HepG2 (cell line): ENCODE measurements around the gene PAIP2. TPM values are rescaled to one million over a fixed set of nuclear protein-coding genes. Genes with fewer than 3 reads are reported as not detected.

ENCODE experiments used
- CBX2 ChIP-seq, 2 experiments: fragments of 200-600 bp in 1 of 2; sonication (generic); formaldehyde crosslinking in 1 of 2; IDR thresholded peaks; 2 replicates each; pipeline versions ENCODE4 v1.7.0 to v1.8.1; 2018 to 2022; ENCODE audit warnings: low read depth in 2 of 2, low read length in 1 of 2, mild to moderate bottlenecking in 1 of 2, missing genetic modification reagents in 1 of 2
- HHEX ChIP-seq: IDR thresholded peaks from 2 replicates; pipeline ENCODE4 v1.6.1; 2016; ENCODE audit warnings: control low read depth
- HMGXB4 ChIP-seq, 2 experiments: sonication (generic) in 1 of 2; formaldehyde crosslinking in 1 of 2; IDR thresholded peaks; 2 replicates each; pipeline versions ENCODE4 v1.4.0 to v1.6.1; 2018 to 2020; ENCODE audit warnings: missing genetic modification reagents in 2 of 2, borderline replicate concordance in 1 of 2, low read depth in 1 of 2, mild to moderate bottlenecking in 1 of 2, missing biosample characterization in 1 of 2
- MAFK ChIP-seq, 2 experiments: IDR thresholded peaks in 1 of 2; conservative IDR thresholded peaks in 1 of 2; 2 replicates each; pipeline ENCODE4 v1.6.1; 2011; ENCODE audit warnings: improper control_type of control experiment in 2 of 2, low read length in 2 of 2
- MEIS2 ChIP-seq: sonication (generic); formaldehyde crosslinking; IDR thresholded peaks from 2 replicates; pipeline ENCODE4 v1.9.0; 2021; ENCODE audit warnings: mild to moderate bottlenecking, missing genetic modification reagents
- POLR2AphosphoS2 ChIP-seq: IDR thresholded peaks from 2 replicates; pipeline ENCODE4 v1.6.1; 2011; ENCODE audit warnings: low read depth, low read length, improper control_type of control experiment
- TOPORS ChIP-seq: sonication (generic); formaldehyde crosslinking; IDR thresholded peaks from 2 replicates; pipeline ENCODE4 v1.8.0; 2023; ENCODE audit warnings: mild to moderate bottlenecking, missing genetic modification reagents
- ZNF121 ChIP-seq: sonication (generic); formaldehyde crosslinking; IDR thresholded peaks from 2 replicates; pipeline ENCODE4 v1.5.0; 2020; ENCODE audit warnings: mild to moderate bottlenecking, missing genetic modification reagents
- ZNF17 ChIP-seq: sonication (generic); formaldehyde crosslinking; IDR thresholded peaks from 2 replicates; pipeline ENCODE4 v1.5.0; 2020; ENCODE audit warnings: mild to moderate bottlenecking, missing genetic modification reagents
- ZNF24 ChIP-seq: fragments of 450-650 bp; IDR thresholded peaks from 2 replicates; pipeline ENCODE4 v1.6.1; 2017; ENCODE audit warnings: antibody characterized with exemption, mild to moderate bottlenecking
- ZNF703 ChIP-seq: sonication (generic); formaldehyde crosslinking; IDR thresholded peaks from 2 replicates; pipeline ENCODE4 v1.5.1; 2020; ENCODE audit warnings: missing genetic modification reagents, mild to moderate bottlenecking, moderate library complexity, borderline replicate concordance
- ZSCAN21 ChIP-seq: sonication (generic); formaldehyde crosslinking; IDR thresholded peaks from 2 replicates; pipeline ENCODE4 v1.8.0; 2022; ENCODE audit warnings: mild to moderate bottlenecking, missing genetic modification reagents, moderate library complexity, borderline replicate concordance
- polyA plus RNA-seq, 8 experiments: library from polyadenylated mRNA; depleted of rRNA in 3 of 8; stranded (reverse) in 7 of 8; unstranded in 1 of 8; fragments of >200 nt; fragmentation: Illumina TruSeq in 4 of 8; extraction: Trizol in 4 of 8; gene quantifications; 2 replicates each; pipeline versions ENCODE4 v1.2.1 to v1.2.3, GENCODE V29; 2011 to 2016; ENCODE audit warnings: low read depth in 4 of 8, missing spikeins in 1 of 8, mixed read lengths in 1 of 8; ENCODE audit not compliant: insufficient read depth in 1 of 8
- total RNA-seq, 5 experiments: library from RNA; depleted of rRNA; stranded (reverse); fragments of >200 nt; fragmentation: Illumina TruSeq; extraction: Trizol; gene quantifications; 2 replicates each; pipeline ENCODE4 v1.2.3, GENCODE V29; 2016; ENCODE audit warnings: low read depth in 1 of 5
- TF ChIP-seq, protein P1 (sequence below): sonication (generic); formaldehyde crosslinking; IDR thresholded peaks from 2 replicates; pipeline ENCODE4 v1.8.1; 2023; ENCODE audit warnings: mild to moderate bottlenecking, missing genetic modification reagents
- TF ChIP-seq, protein P2 (sequence below): sonication (generic); formaldehyde crosslinking; IDR thresholded peaks from 2 replicates; pipeline ENCODE4 v1.4.0; 2020; ENCODE audit warnings: missing genetic modification reagents, borderline replicate concordance
- TF ChIP-seq, protein P3 (sequence below): sonication (generic); formaldehyde crosslinking; IDR thresholded peaks from 2 replicates; pipeline ENCODE4 v1.4.0; 2020; ENCODE audit warnings: missing genetic modification reagents
- TF ChIP-seq, protein P4 (sequence below): sonication (generic); formaldehyde crosslinking; IDR thresholded peaks from 2 replicates; pipeline ENCODE4 v1.4.0; 2020; ENCODE audit warnings: missing genetic modification reagents

Gene PAIP2
- total and polyA plus RNA-seq, 2 of the 13 experiments (the other 11 are each of a cell fraction or from before 2014, with no cell fraction given) = 61.5 to 76.3 TPM

DNA sequence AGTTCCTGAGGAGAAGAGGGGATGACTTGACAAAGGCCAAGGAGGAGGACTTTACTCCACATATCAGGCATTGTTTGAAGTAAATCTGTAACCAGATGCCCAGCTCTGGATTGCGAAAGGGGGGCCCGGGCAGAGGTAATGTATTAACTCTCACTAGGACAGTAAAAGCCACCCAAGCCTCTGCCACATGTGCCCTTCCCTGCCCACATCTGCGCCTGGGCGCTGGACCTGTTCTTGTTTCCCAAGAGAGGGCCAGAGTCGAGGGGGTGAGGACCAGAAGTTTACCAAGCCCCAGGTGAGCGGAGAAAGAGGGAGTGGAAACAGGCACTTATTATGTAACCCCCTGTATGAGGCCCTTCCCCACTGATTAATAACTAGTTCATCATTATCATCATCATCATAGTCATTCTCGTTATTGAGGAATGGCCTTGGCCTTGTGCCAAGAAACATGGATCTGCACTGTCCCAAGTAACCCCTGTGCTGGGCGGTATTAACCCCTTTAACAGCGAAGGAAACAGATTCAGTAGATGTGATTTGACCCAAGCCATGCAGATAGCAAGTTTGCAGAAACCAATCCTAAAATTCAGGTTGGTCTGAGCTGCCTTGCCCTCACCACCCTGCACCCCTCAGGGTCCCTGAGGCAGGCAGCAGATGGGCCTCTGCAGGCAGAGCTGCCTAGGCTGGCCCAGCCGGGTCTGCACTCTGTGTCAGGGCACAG lies 41.8 kb downstream of the PAIP2 start, which contains the start of gene SLC23A1 (continued):
- TF ChIP-seq, protein P1, sequence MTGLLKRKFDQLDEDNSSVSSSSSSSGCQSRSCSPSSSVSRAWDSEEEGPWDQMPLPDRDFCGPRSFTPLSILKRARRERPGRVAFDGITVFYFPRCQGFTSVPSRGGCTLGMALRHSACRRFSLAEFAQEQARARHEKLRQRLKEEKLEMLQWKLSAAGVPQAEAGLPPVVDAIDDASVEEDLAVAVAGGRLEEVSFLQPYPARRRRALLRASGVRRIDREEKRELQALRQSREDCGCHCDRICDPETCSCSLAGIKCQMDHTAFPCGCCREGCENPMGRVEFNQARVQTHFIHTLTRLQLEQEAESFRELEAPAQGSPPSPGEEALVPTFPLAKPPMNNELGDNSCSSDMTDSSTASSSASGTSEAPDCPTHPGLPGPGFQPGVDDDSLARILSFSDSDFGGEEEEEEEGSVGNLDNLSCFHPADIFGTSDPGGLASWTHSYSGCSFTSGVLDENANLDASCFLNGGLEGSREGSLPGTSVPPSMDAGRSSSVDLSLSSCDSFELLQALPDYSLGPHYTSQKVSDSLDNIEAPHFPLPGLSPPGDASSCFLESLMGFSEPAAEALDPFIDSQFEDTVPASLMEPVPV (CRISPR knock-in tag) = no peak
- TF ChIP-seq ZSCAN21 = no peak
- TF ChIP-seq, protein P2, sequence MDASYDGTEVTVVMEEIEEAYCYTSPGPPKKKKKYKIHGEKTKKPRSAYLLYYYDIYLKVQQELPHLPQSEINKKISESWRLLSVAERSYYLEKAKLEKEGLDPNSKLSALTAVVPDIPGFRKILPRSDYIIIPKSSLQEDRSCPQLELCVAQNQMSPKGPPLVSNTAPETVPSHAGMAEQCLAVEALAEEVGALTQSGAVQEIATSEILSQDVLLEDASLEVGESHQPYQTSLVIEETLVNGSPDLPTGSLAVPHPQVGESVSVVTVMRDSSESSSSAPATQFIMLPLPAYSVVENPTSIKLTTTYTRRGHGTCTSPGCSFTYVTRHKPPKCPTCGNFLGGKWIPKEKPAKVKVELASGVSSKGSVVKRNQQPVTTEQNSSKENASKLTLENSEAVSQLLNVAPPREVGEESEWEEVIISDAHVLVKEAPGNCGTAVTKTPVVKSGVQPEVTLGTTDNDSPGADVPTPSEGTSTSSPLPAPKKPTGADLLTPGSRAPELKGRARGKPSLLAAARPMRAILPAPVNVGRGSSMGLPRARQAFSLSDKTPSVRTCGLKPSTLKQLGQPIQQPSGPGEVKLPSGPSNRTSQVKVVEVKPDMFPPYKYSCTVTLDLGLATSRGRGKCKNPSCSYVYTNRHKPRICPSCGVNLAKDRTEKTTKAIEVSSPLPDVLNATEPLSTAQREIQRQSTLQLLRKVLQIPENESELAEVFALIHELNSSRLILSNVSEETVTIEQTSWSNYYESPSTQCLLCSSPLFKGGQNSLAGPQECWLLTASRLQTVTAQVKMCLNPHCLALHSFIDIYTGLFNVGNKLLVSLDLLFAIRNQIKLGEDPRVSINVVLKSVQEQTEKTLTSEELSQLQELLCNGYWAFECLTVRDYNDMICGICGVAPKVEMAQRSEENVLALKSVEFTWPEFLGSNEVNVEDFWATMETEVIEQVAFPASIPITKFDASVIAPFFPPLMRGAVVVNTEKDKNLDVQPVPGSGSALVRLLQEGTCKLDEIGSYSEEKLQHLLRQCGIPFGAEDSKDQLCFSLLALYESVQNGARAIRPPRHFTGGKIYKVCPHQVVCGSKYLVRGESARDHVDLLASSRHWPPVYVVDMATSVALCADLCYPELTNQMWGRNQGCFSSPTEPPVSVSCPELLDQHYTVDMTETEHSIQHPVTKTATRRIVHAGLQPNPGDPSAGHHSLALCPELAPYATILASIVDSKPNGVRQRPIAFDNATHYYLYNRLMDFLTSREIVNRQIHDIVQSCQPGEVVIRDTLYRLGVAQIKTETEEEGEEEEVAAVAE (CRISPR knock-in tag) = no peak
- no peak for TF ChIP-seq TOPORS (CRISPR knock-in tag)
- no peak for TF ChIP-seq ZNF121 (CRISPR knock-in tag)
- TF ChIP-seq MAFK (conservative IDR thresholded peaks at IDR 0.05 in 1 of 2, IDR thresholded peaks at IDR 0.05 in 1 of 2; ENCODE audit: low read length in 2 of 2) = no peak
- TF ChIP-seq ZNF703 = no peak
- TF ChIP-seq, protein P3, sequence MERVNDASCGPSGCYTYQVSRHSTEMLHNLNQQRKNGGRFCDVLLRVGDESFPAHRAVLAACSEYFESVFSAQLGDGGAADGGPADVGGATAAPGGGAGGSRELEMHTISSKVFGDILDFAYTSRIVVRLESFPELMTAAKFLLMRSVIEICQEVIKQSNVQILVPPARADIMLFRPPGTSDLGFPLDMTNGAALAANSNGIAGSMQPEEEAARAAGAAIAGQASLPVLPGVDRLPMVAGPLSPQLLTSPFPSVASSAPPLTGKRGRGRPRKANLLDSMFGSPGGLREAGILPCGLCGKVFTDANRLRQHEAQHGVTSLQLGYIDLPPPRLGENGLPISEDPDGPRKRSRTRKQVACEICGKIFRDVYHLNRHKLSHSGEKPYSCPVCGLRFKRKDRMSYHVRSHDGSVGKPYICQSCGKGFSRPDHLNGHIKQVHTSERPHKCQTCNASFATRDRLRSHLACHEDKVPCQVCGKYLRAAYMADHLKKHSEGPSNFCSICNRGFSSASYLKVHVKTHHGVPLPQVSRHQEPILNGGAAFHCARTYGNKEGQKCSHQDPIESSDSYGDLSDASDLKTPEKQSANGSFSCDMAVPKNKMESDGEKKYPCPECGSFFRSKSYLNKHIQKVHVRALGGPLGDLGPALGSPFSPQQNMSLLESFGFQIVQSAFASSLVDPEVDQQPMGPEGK (CRISPR knock-in tag) = 0 out of 2 replicates have a peak, but pooled peaks have one; percentile 5
- no peak for TF ChIP-seq ZNF17 (CRISPR knock-in tag)
- no peak for TF ChIP-seq POLR2AphosphoS2
- TF ChIP-seq CBX2 (IDR thresholded peaks at IDR 0.05; ENCODE audit: low read depth, low read length) = no peak
- TF ChIP-seq CBX2 (CRISPR knock-in tag; IDR thresholded peaks at IDR 0.05; ENCODE audit: low read depth) = no peak
- no peak for TF ChIP-seq HHEX (CRISPR knock-in tag)
- no peak for TF ChIP-seq ZNF24
- TF ChIP-seq, protein P4, sequence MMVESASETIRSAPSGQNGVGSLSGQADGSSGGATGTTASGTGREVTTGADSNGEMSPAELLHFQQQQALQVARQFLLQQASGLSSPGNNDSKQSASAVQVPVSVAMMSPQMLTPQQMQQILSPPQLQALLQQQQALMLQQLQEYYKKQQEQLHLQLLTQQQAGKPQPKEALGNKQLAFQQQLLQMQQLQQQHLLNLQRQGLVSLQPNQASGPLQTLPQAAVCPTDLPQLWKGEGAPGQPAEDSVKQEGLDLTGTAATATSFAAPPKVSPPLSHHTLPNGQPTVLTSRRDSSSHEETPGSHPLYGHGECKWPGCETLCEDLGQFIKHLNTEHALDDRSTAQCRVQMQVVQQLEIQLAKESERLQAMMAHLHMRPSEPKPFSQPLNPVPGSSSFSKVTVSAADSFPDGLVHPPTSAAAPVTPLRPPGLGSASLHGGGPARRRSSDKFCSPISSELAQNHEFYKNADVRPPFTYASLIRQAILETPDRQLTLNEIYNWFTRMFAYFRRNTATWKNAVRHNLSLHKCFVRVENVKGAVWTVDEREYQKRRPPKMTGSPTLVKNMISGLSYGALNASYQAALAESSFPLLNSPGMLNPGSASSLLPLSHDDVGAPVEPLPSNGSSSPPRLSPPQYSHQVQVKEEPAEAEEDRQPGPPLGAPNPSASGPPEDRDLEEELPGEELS (CRISPR knock-in tag) = no peak
- no peak; a peak in 1 of 4 replicates for TF ChIP-seq HMGXB4 (CRISPR knock-in tag; IDR thresholded peaks at IDR 0.05; ENCODE audit: borderline replicate concordance in 1 of 2, low read depth in 1 of 2)
- TF ChIP-seq MEIS2 (CRISPR knock-in tag) = no peak
